GM19043 (cell line): ENCODE data around the gene MARF1.
"Not testable (repeated sequence)": the region's sequence is repeated elsewhere in the genome, so short reads cannot be mapped to it uniquely, and the experiment has no call there.

Experiments used
- ATAC-seq: cut with Tn5 transposase; IDR thresholded peaks from one replicate; pipeline ENCODE4 v1.9.1; 2021; ENCODE audit warnings: low read depth; ENCODE audit not compliant: unreplicated experiment

The MARF1 gene

GRCh38 chr16:15635926-15636325 is 7.0 kb downstream of the MARF1 start:
- no peak for ATAC-seq

- ATAC-seq, result no peak
These were observed 11.1 kb downstream of the MARF1 start for GRCh38 chr16:15631730-15632409.

- ATAC-seq, result no peak
These were observed 21.1 kb downstream of the MARF1 start for GRCh38 chr16:15621889-15622288.

GRCh38 chr16:15621456-15621855 is 21.5 kb downstream of the MARF1 start:
- ATAC-seq, result no peak

DNA sequence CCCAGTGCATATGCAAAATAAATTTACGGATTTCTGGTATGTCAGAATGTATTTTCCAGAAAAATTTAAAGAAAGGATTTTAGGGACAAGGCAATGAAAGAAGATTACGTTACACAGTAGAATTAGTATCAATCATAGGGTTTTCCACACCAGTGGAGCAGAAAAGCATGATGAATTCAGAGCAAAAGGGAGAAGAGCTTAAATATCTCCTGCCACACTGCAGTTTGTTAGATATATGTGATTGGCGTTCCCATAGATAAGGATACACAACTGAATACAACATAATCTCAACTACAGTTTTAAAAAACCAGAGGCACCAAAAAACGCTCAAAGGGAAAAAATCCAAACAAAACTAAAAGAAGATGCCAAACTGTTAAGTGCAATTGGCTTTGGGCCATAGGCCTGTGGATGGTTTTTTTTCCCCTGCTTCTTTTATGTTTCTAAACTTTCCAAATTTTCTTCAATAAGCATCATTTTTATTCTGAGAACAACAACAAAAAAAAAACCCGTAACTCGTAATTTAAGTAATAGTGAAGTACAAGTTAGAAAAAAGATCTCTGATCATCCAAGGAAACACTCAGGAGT is 22.3 kb downstream of the MARF1 start:
- ATAC-seq, result no peak

- no peak for ATAC-seq
These were observed 24.6 kb downstream of the MARF1 start for GRCh38 chr16:15618392-15618791.

DNA sequence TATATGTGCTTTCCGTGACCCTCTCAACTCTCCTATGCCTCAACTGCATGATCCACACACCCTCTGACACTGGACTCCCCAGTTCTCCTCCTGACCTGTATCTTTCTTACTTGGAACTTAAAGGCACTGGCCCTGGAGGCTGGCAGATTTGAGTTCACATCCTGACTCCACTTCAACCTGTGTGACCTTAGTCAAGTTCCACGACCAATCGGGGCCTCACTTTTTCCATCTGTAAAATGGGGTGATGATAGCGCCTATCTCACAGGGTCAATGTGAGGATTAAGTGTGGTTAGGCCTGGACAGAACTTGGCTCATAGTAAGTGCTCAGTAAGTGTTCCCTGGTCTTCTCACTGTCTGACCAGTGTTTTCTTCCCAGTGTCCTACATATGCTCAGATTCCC is 25.1 kb downstream of the MARF1 start:
- no peak for ATAC-seq

GRCh38 chr16:15616475-15617165 is 26.3 kb downstream of the MARF1 start:
- no peak for ATAC-seq

GRCh38 chr16:15616012-15616411 is 26.9 kb downstream of the MARF1 start:
- ATAC-seq, result no peak

DNA sequence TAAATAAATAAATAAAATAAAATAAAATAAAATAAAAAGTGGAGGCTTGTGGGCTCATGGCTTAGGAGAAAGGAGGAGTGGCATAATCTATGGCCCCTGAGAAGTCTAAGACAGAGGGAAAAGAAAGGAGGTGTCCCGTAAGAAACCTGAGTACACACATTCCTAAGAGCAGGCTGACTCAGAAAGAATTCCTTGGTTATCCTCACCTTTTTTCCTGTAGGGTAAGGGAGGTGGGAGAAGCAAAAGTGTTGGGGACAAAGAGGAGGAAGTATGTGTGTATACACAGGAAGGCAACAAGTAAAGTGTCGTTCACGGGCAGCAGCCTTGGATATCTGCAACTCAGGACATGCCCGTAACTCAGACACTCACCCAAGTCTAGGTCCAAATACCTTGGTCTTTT is 29.3 kb downstream of the MARF1 start:
- no peak for ATAC-seq

- no peak for ATAC-seq
These were observed 31.3 kb downstream of the MARF1 start for GRCh38 chr16:15611610-15612009.

DNA sequence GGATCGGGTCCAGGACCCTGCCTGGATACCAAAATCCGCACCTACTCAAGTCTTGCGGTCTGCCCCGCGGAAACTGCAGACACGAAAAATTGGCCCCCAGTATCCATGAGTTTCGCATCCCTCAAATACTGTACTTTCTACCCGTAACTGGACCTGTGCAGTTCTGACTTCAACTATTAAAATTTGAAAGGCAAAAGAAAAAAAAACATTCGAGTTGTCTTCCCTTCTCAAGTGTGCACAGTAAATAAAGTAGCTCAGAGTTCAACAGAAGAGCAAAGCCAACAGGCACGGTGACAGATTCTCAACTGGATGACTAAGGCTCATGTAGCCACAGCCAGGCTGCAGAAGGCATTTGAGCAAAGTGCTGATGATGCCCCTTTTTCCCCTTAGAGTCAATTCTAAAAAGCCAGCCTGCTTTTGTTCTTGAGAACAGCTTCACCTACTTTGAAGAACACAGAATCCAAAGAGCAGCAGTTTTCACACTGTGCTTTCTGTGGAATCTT is 32.5 kb downstream of the MARF1 start:
- no peak for ATAC-seq

DNA sequence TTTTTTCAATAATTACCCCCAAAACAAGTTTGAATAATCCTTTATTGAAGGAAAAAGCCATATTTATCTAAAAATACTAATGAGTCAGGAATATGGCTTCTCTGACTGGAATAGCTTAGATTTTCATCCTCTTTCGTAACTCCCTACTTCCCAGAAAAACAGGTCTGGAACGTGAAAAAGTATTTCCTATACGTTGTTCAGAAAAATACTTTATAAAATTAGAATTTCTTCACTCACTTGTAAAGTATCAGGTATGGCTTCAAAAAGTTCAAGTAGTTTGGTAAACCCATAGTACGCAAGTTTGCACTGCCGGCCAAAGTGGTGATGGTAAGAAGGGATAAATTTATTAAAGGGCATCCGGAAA is 33.7 kb downstream of the MARF1 start:
- ATAC-seq, result no peak

DNA sequence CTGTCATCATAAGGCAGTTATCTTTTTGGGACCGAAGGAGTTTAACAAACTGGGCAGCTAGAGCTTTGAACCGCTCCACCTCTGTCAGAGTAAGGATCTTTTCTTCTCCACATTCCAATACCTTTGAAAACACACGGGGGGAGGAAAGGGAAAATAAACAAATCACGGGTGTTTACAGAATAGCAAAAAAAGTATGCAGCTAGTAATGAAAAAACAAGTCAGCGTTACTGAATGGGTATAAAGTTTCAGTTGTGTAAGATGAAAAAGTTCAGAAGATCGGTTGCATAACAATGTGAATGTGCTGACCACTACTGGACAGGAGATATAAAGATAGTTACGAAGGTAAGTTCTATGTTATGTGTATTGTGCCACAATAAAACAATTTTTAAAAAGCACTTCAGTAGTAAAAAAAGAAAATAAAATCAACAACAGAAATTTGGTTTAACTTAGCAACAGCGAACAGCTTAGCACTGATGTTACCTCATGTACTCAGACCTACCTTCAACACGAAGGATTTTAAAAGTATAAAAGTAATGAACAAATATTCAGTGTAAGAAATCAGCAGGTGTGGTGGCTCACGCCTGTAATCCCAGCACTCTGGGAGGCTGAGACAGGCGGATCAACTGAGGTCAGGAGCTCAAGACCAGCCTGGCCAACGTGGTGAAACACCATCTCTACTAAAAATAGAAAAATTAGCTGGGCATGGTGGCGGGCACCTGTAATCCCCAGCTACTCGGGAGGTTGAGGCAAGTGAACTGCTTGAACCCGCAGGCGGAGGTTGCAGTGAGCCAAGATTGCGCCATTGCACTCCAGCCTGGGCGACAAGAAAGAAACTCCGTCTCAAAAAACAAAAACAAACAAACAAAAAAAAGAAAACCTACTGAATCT is 34.3 kb downstream of the MARF1 start:
- ATAC-seq, result no peak

GRCh38 chr16:15607700-15608396 is 35.1 kb downstream of the MARF1 start:
- no peak for ATAC-seq

DNA sequence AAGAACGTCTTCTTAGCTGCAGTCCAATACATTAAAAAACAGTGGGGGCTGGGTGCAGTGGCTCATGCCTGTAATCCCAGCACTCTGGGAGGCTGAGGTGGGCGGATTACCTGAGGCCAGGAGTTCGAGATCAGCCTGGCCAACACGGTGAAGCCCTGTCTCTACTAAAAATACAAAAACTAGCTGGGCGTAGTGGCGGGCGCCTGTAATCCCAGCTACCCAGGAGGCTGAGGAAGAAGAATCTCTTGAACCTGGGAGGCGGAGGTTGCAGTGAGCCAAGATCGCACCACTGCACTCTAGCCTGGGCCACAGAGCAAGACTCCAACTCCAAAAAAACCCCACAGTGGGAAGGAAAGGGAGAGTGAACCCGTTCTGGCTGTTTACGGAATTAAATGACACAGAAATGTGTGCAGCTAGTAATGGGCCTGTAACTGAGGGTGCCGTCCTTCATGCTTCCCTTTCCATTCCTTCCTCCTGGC is 35.7 kb downstream of the MARF1 start:
- ATAC-seq, result not testable (repeated sequence)

DNA sequence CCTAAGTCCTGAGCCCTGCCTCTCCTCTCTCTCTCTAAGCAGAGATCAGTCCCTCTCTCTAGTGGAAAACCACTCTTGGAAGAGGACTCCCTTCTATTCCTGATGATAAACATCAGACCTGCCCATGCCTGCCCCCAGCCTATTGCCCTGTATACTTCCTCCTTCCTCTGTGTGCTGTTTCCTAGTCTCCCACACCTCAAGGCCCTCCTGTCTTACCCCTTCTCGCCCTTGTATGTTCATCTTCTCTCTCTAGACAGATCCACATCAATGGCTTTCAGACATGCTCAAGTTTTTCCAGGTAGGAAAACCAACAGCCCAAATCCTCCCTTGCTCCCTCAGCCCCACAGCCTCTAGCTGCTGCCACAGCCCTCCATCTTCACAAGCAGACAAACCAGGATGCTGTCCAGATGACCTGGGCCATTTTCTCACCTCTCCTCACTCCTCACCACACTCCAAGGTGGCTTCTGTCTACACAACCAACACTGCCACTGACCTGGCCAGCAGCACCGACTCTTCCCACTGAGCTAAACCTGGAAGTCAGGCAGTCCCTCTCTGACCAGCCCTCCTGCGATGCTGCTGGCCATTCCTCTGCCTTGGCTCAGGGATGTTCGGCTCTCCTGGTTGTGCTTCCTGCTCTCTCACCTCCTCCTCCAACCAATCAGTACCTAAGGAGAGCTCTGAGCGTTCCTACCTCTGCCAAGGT is 36.3 kb downstream of the MARF1 start:
- no peak for ATAC-seq

GRCh38 chr16:15605839-15606517 is 37.0 kb downstream of the MARF1 start:
- ATAC-seq, result no peak
